ENCODE measurements around the gene ZBTB16. TPM values are rescaled to one million over a fixed set of nuclear protein-coding genes. Genes with fewer than 3 reads are reported as not detected.

The ZBTB16 gene
- total RNA-seq, 1 donor from 2014 or later = 0.53 TPM

GRCh38 chr11:114166362-114166761, 106.9 kb downstream of the ZBTB16 start:
- no peak for DNase-seq (ENCODE audit: low read depth)

- peak; percentile 91 for DNase-seq (ENCODE audit: low read depth)
Measured at GRCh38 chr11:114166897-114167323, 107.4 kb downstream of the ZBTB16 start.

GRCh38 chr11:114167355-114167754, 107.8 kb downstream of the ZBTB16 start:
- DNase-seq (ENCODE audit: low read depth) = no peak

GRCh38 chr11:114167771-114168448, 108.4 kb downstream of the ZBTB16 start:
- DNase-seq (ENCODE audit: low read depth) = no peak

- DNase-seq (ENCODE audit: low read depth) = peak; percentile 74
Measured at GRCh38 chr11:114168691-114169090, 109.2 kb downstream of the ZBTB16 start.

GRCh38 chr11:114169321-114169749, 109.8 kb downstream of the ZBTB16 start:
- DNase-seq (ENCODE audit: low read depth) = no peak

GRCh38 chr11:114169821-114170220, 110.3 kb downstream of the ZBTB16 start:
- DNase-seq (ENCODE audit: low read depth) = no peak

GRCh38 chr11:114170226-114170625, 110.7 kb downstream of the ZBTB16 start:
- DNase-seq (ENCODE audit: low read depth) = no peak

GRCh38 chr11:114171257-114172054, 111.9 kb downstream of the ZBTB16 start:
- DNase-seq (ENCODE audit: low read depth) = no peak

GRCh38 chr11:114172055-114172861, 112.7 kb downstream of the ZBTB16 start:
- no peak for DNase-seq (ENCODE audit: low read depth)

GRCh38 chr11:114172871-114173444, 113.4 kb downstream of the ZBTB16 start:
- DNase-seq (ENCODE audit: low read depth) = peak; percentile 55

- DNase-seq (ENCODE audit: low read depth) = no peak
Measured at GRCh38 chr11:114173843-114174242, 114.3 kb downstream of the ZBTB16 start.

GRCh38 chr11:114174712-114175495, 115.4 kb downstream of the ZBTB16 start:
- DNase-seq (ENCODE audit: low read depth) = no peak

GRCh38 chr11:114175706-114176105, 116.2 kb downstream of the ZBTB16 start:
- DNase-seq (ENCODE audit: low read depth) = no peak

- no peak for DNase-seq (ENCODE audit: low read depth)
Measured at GRCh38 chr11:114176321-114176720, 116.8 kb downstream of the ZBTB16 start.

GRCh38 chr11:114178656-114179055, 119.1 kb downstream of the ZBTB16 start:
- no peak for DNase-seq (ENCODE audit: low read depth)

GRCh38 chr11:114179234-114179941, 119.9 kb downstream of the ZBTB16 start:
- no peak for DNase-seq (ENCODE audit: low read depth)

- peak; percentile 52 for DNase-seq (ENCODE audit: low read depth)
Measured at GRCh38 chr11:114180301-114181055, 121.0 kb downstream of the ZBTB16 start.

- DNase-seq (ENCODE audit: low read depth) = no peak
Measured at GRCh38 chr11:114181195-114181594, 121.7 kb downstream of the ZBTB16 start.
